OCI-LY1 (cell line): ENCODE data around the gene FARP1.

Experiments
- H2AFZ ChIP-seq: fragments of 200-600 bp; sonication (generic), shearing (Covaris generic); 2 replicates; pipeline ENCODE4 v1.6.0; 2014; ENCODE audit warnings: antibody characterized with exemption, mild to moderate bottlenecking, low read length
- H3F3A ChIP-seq: fragments of 200-600 bp; sonication (generic), shearing (Covaris generic); 2 replicates; pipeline ENCODE4 v1.6.0; 2014; ENCODE audit warnings: mild to moderate bottlenecking, antibody characterized with exemption, low read length, moderate library complexity; ENCODE audit not compliant: insufficient read depth
- H3K27ac ChIP-seq: fragments of 200-600 bp; sonication (generic); 2 replicates; pipeline ENCODE4 v1.5.1; 2014; ENCODE audit warnings: low read length, mixed run types, mild to moderate bottlenecking, low read depth; ENCODE audit not compliant: poor library complexity, severe bottlenecking
- H3K27me3 ChIP-seq: fragments of 200-600 bp; sonication (generic); 2 replicates; pipeline ENCODE4 v1.6.0; 2014; ENCODE audit warnings: antibody characterized with exemption, mild to moderate bottlenecking, low read length, moderate library complexity; ENCODE audit not compliant: insufficient read depth
- H3K36me3 ChIP-seq: fragments of 200-600 bp; sonication (generic); 2 replicates; pipeline ENCODE4 v1.6.1; 2014; ENCODE audit warnings: mild to moderate bottlenecking, antibody characterized with exemption, low read length, moderate library complexity, mixed read lengths; ENCODE audit not compliant: insufficient read depth
- H3K4me1 ChIP-seq: fragments of 200-600 bp; sonication (generic); 2 replicates; pipeline ENCODE4 v1.5.1; 2014; ENCODE audit warnings: mild to moderate bottlenecking, low read length, moderate library complexity; ENCODE audit not compliant: insufficient read depth, severe bottlenecking
- H3K4me2 ChIP-seq: fragments of 200-600 bp; sonication (generic), shearing (Covaris generic); 2 replicates; pipeline ENCODE4 v1.6.1; 2014; ENCODE audit warnings: low read length
- H3K4me3 ChIP-seq: fragments of 200-600 bp; sonication (generic); 2 replicates; pipeline ENCODE4 v1.5.1; 2014; ENCODE audit warnings: low read length, low read depth, mild to moderate bottlenecking, mixed read lengths; ENCODE audit not compliant: poor library complexity, severe bottlenecking
- H3K79me2 ChIP-seq: fragments of 200-600 bp; shearing (Covaris generic); 2 replicates; pipeline ENCODE4 v1.6.1; 2016; ENCODE audit warnings: mixed run types, low read length, mixed read lengths; ENCODE audit not compliant: insufficient read depth
- H3K9ac ChIP-seq: fragments of 200-600 bp; sonication (generic), shearing (Covaris generic); 2 replicates; pipeline ENCODE4 v1.6.1; 2014; ENCODE audit warnings: mild to moderate bottlenecking, low read length, mixed read lengths
- H3K9me2 ChIP-seq: fragments of 200-600 bp; sonication (generic), shearing (Covaris generic); 2 replicates; pipeline ENCODE4 v1.6.1; 2014; ENCODE audit warnings: low read depth, mild to moderate bottlenecking, low read length, mixed read lengths
- H3K9me3 ChIP-seq: fragments of 200-600 bp; shearing (Covaris generic); 2 replicates; pipeline ENCODE4 v1.6.1; 2014; ENCODE audit warnings: low read length, mixed read lengths
- H4K20me1 ChIP-seq: fragments of 200-600 bp; sonication (generic), shearing (Covaris generic); 2 replicates; pipeline ENCODE4 v1.6.0; 2016; ENCODE audit warnings: mild to moderate bottlenecking, low read length; ENCODE audit not compliant: insufficient read depth
- EZH2 ChIP-seq: fragments of 200-600 bp; sonication (generic), shearing (Covaris generic); IDR thresholded peaks from 2 replicates; pipeline ENCODE4 v1.8.0; 2017; ENCODE audit warnings: borderline replicate concordance, mixed run types, mild to moderate bottlenecking, antibody characterized with exemption, low read length, moderate library complexity, mixed read lengths
- TF ChIP-seq, protein P1 (sequence below): fragments of 200-600 bp; sonication (generic), shearing (Covaris generic); IDR thresholded peaks from 2 replicates; pipeline ENCODE4 v1.5.1; 2017; ENCODE audit warnings: mild to moderate bottlenecking, antibody characterized with exemption, low read length, moderate library complexity, mixed read lengths

FARP1 gene

DNA sequence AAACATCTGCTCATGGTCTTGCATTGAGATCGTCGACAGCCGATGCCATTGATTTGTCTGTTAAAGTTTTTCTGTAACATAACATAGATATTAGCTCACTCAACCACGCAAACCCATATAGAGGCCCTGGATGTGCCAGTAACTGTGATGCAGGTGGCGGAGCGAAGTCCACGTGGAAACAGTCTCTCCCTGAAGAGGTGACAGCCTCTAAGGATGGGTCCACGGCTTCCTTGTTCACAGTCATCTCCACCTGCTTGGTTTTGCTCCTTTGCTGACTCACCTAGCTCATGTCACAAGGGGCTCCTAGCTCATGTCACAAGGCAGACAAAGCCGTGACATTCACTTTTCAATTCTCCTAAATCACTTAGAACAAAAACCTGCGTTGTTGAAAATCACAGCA lies 42.4 kb upstream of the FARP1 start:
- Histone ChIP-seq H3K9ac (no peak overlapping the region), H4K20me1 (no peaks in the 10 kb centered on the region), H3K4me2 (no peak overlapping the region), H3K27me3 (peaks cover 6% of the 10 kb centered on the region; the same call in 1 of the 2 replicates), H3F3A (no peaks in the 10 kb centered on the region), H3K9me2 (no peaks in the 10 kb centered on the region), H3K4me1 (no peaks in the 10 kb centered on the region), H2AFZ (no peak overlapping the region), H3K4me3 (no peak overlapping the region), H3K79me2 (no peaks in the 10 kb centered on the region), H3K27ac (no peak overlapping the region), H3K9me3 (no peaks in the 10 kb centered on the region), H3K36me3 (no peaks in the 10 kb centered on the region)
- TF ChIP-seq, protein P1, sequence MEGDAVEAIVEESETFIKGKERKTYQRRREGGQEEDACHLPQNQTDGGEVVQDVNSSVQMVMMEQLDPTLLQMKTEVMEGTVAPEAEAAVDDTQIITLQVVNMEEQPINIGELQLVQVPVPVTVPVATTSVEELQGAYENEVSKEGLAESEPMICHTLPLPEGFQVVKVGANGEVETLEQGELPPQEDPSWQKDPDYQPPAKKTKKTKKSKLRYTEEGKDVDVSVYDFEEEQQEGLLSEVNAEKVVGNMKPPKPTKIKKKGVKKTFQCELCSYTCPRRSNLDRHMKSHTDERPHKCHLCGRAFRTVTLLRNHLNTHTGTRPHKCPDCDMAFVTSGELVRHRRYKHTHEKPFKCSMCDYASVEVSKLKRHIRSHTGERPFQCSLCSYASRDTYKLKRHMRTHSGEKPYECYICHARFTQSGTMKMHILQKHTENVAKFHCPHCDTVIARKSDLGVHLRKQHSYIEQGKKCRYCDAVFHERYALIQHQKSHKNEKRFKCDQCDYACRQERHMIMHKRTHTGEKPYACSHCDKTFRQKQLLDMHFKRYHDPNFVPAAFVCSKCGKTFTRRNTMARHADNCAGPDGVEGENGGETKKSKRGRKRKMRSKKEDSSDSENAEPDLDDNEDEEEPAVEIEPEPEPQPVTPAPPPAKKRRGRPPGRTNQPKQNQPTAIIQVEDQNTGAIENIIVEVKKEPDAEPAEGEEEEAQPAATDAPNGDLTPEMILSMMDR: no peak
- TF ChIP-seq EZH2: no peak

DNA sequence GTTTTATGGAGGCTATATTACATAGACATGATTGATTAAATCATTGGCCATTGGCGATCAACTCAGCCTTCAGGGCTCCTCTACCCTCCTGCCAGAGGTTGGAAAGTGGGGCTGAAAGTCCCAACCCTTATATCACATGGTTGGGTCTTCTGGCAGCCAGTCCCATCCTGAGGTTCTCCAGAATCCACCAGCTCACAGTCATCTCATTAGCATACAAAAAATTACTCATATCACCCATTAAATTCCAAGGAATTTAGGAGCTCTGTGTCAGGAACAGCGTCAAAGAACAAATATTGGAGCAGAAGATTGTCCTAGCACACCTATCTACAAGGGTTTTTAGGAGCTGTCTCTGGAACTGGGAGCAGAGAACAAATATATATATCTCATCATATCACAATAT lies 39.4 kb upstream of the FARP1 start:
- Histone ChIP-seq H3F3A (no peaks in the 10 kb centered on the region), H3K9ac (no peak overlapping the region), H3K36me3 (no peaks in the 10 kb centered on the region), H3K4me1 (no peaks in the 10 kb centered on the region), H3K4me3 (no peak overlapping the region), H3K9me3 (no peaks in the 10 kb centered on the region), H2AFZ (no peak overlapping the region), H3K4me2 (no peak overlapping the region), H3K9me2 (no peaks in the 10 kb centered on the region), H4K20me1 (no peaks in the 10 kb centered on the region), H3K27me3 (no peaks in the 10 kb centered on the region), H3K27ac (no peak overlapping the region), H3K79me2 (no peaks in the 10 kb centered on the region)
- TF ChIP-seq EZH2: no peak
- TF ChIP-seq, protein P1: no peak

DNA sequence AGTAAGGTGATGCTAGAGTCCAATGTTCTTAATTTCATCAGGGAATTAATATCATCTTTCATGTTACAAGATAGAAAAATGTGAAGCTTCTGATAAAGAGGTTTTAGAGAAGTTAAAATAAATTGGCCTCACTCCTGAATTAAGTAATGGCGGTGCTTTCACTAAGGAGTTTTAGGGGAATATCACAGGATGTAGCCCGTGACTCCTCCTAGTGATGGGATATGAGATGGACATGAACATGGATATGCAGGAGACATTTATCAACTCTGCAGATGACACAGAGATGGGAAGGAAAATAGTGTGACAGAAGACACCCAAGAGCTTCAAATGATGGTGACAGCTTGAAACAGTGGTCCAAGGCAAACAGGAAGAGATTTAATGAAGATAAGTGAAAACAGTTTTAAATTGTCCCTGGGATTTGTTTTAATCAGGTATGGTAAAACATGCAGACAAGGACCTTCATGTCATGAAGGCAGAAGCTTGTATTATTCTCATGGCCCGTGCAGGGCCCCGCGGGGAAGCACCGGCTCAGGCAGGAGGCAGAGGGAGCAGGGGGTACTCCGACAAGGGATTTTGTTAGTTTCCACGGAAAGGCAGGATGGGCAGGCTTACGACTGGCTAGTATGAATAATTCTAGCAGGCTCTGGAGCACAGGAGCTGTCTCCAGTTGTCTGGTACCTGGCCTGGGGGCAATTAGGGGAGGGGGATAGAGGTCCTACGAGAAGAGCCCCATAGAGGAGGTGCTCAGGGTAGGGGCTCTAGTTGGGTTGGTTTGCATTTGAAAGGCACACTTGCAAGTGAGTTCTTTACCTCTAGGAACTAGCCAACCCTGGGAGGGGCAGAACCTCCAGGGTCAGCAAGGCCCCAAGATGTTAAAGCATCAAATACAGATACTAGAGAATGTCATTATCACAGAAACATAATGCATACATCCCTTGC lies 38.7 kb upstream of the FARP1 start:
- Histone ChIP-seq H3K36me3 (no peaks in the 10 kb centered on the region), H4K20me1 (no peaks in the 10 kb centered on the region), H3K27ac (no peak overlapping the region), H3K9ac (no peak overlapping the region), H3K9me2 (no peaks in the 10 kb centered on the region), H3K4me3 (no peak overlapping the region), H3K79me2 (no peaks in the 10 kb centered on the region), H3K4me2 (no peak overlapping the region), H3K9me3 (no peaks in the 10 kb centered on the region), H3F3A (no peaks in the 10 kb centered on the region), H2AFZ (no peak overlapping the region), H3K27me3 (no peaks in the 10 kb centered on the region), H3K4me1 (no peaks in the 10 kb centered on the region)
- TF ChIP-seq EZH2: no peak
- TF ChIP-seq, protein P1: no peak
